WERI-Rb-1 (cell line): Measurements from ENCODE around the gene DLK1.

Source experiments
- DNase-seq: peaks from one replicate; pipeline ENCODE4 v3.0.0-alpha.2; 2020
- H3K27ac ChIP-seq: fragments of 250-450 bp; sonication (Bioruptor Pico); 2 replicates; pipeline ENCODE4 v1.5.1; 2020; ENCODE audit warnings: mild to moderate bottlenecking, moderate library complexity
- H3K27me3 ChIP-seq: fragments of 250-450 bp; sonication (Bioruptor Pico); 2 replicates; pipeline ENCODE4 v1.5.1; 2021; ENCODE audit warnings: mild to moderate bottlenecking, low read depth, moderate library complexity; ENCODE audit not compliant: insufficient read depth, severe bottlenecking
- H3K36me3 ChIP-seq: fragments of 250-450 bp; sonication (Bioruptor Pico); 2 replicates; pipeline ENCODE4 v1.5.1; 2020; ENCODE audit warnings: mild to moderate bottlenecking, moderate library complexity
- H3K4me3 ChIP-seq: 2 replicates; pipeline ENCODE4 v1.5.1; 2011; ENCODE audit warnings: low read depth, mild to moderate bottlenecking, control low read depth, low read length
- H3K9me3 ChIP-seq: fragments of 250-450 bp; sonication (Bioruptor Pico); 2 replicates; pipeline ENCODE4 v1.5.1; 2021; ENCODE audit warnings: mild to moderate bottlenecking, moderate library complexity; ENCODE audit not compliant: severe bottlenecking
- TF ChIP-seq, protein P1 (sequence below): IDR thresholded peaks from 2 replicates; pipeline ENCODE4 v1.5.1; 2011; ENCODE audit warnings: low read depth, mild to moderate bottlenecking, control low read depth, inconsistent platforms, low read length

Gene DLK1

GRCh38 chr14:100732766-100733100, 6.0 kb downstream of the DLK1 start:
- TF ChIP-seq, protein P1, sequence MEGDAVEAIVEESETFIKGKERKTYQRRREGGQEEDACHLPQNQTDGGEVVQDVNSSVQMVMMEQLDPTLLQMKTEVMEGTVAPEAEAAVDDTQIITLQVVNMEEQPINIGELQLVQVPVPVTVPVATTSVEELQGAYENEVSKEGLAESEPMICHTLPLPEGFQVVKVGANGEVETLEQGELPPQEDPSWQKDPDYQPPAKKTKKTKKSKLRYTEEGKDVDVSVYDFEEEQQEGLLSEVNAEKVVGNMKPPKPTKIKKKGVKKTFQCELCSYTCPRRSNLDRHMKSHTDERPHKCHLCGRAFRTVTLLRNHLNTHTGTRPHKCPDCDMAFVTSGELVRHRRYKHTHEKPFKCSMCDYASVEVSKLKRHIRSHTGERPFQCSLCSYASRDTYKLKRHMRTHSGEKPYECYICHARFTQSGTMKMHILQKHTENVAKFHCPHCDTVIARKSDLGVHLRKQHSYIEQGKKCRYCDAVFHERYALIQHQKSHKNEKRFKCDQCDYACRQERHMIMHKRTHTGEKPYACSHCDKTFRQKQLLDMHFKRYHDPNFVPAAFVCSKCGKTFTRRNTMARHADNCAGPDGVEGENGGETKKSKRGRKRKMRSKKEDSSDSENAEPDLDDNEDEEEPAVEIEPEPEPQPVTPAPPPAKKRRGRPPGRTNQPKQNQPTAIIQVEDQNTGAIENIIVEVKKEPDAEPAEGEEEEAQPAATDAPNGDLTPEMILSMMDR: no peak
- H3K4me3 ChIP-seq: no peak overlapping the region
- H3K9me3 ChIP-seq: no peaks in the 10 kb centered on the region
- H3K27ac ChIP-seq: no peak overlapping the region
- H3K27me3 ChIP-seq: peaks cover 6% of the 10 kb centered on the region
- no peak for DNase-seq
- no peaks in the 10 kb centered on the region for H3K36me3 ChIP-seq

- H3K27me3 ChIP-seq: peaks cover 6% of the 10 kb centered on the region
- TF ChIP-seq, protein P1: no peak
- H3K36me3 ChIP-seq: no peaks in the 10 kb centered on the region
- no peak overlapping the region for H3K27ac ChIP-seq
- no peaks in the 10 kb centered on the region for H3K9me3 ChIP-seq
- no peak overlapping the region for H3K4me3 ChIP-seq
- DNase-seq: no peak
Observed at GRCh38 chr14:100733152-100733850, 6.6 kb downstream of the DLK1 start.

DNA sequence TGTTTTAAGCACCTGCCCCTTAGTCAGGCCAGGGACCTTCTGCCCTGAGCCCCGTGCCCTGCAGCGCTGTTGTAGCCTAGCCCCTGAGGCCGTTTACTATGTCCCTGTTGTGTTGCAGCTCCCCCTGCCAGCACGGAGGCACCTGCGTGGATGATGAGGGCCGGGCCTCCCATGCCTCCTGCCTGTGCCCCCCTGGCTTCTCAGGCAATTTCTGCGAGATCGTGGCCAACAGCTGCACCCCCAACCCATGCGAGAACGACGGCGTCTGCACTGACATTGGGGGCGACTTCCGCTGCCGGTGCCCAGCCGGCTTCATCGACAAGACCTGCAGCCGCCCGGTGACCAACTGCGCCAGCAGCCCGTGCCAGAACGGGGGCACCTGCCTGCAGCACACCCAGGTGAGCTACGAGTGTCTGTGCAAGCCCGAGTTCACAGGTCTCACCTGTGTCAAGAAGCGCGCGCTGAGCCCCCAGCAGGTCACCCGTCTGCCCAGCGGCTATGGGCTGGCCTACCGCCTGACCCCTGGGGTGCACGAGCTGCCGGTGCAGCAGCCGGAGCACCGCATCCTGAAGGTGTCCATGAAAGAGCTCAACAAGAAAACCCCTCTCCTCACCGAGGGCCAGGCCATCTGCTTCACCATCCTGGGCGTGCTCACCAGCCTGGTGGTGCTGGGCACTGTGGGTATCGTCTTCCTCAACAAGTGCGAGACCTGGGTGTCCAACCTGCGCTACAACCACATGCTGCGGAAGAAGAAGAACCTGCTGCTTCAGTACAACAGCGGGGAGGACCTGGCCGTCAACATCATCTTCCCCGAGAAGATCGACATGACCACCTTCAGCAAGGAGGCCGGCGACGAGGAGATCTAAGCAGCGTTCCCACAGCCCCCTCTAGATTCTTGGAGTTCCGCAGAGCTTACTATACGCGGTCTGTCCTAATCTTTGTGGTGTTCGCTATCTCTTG, 7.6 kb downstream of the DLK1 start:
- H3K27me3 ChIP-seq: peaks cover 6% of the 10 kb centered on the region
- TF ChIP-seq, protein P1: no peak
- no peaks in the 10 kb centered on the region for H3K9me3 ChIP-seq

DNA sequence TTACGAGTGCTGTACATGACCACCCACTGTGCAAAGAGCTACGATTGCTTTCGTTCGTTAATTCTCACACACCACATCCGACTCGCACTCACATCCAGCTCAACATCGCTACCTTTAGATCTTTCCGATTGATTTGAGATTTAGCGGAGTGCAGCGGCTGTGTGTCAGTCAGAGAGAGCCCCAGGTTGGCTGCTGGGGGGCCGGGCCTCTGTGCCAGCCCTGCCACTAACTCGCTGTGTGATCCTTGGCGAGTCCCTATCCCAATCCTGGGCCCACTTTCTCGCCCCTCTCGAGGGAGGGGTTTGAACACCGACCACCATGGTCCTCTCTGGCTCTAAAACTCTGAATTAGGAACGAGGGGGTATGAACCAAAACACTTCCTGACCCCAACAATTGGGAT, 8.6 kb downstream of the DLK1 start:
- H3K4me3 ChIP-seq: no peak overlapping the region
- H3K36me3 ChIP-seq: no peaks in the 10 kb centered on the region
- TF ChIP-seq, protein P1: no peak
- DNase-seq: no peak
- H3K27ac ChIP-seq: no peak overlapping the region
- H3K27me3 ChIP-seq: peaks cover 3% of the 10 kb centered on the region
- H3K9me3 ChIP-seq: no peaks in the 10 kb centered on the region

More for the DNA sequence above, 7.6 kb downstream of the DLK1 start:
- no peak for DNase-seq
- Histone ChIP-seq H3K4me3 (no peak overlapping the region), H3K36me3 (no peaks in the 10 kb centered on the region), H3K27ac (no peak overlapping the region)

GRCh38 chr14:100736269-100737180, 9.8 kb downstream of the DLK1 start:
- Histone ChIP-seq H3K27ac (no peak overlapping the region), H3K27me3 (no peaks in the 10 kb centered on the region), H3K4me3 (no peak overlapping the region), H3K9me3 (no peaks in the 10 kb centered on the region), H3K36me3 (no peaks in the 10 kb centered on the region)
- no peak for DNase-seq
- TF ChIP-seq, protein P1: no peak
